ENCODE data around the gene SPTLC3. TPM values are rescaled to one million over a fixed set of nuclear protein-coding genes. Genes with fewer than 3 reads are reported as not detected.

SPTLC3 gene
- total RNA-seq, 1 donor from 2014 or later = 0.46 TPM

DNA sequence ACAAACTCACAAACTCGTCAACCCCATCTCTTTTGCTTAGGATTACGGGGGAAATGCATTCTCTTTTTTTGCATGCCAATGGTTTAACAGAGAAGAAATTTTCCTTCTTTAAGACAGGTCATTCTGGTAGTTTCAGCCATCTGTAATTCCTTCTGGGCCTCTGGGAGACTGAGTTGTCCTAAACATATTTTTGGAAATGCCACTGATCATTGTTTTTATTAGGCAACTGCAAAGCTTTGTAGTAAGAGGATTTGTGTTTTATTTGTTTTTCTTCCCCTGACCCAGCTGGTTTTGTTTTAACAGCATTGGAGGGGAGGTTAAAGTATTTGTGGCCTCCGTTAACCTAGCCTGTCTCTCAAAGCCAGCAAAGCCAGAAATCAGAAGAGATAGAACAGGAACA is 139.2 kb downstream of the SPTLC3 start:
- no peak for DNase-seq (ENCODE audit: low read depth)
- TF ChIP-seq, protein P1, sequence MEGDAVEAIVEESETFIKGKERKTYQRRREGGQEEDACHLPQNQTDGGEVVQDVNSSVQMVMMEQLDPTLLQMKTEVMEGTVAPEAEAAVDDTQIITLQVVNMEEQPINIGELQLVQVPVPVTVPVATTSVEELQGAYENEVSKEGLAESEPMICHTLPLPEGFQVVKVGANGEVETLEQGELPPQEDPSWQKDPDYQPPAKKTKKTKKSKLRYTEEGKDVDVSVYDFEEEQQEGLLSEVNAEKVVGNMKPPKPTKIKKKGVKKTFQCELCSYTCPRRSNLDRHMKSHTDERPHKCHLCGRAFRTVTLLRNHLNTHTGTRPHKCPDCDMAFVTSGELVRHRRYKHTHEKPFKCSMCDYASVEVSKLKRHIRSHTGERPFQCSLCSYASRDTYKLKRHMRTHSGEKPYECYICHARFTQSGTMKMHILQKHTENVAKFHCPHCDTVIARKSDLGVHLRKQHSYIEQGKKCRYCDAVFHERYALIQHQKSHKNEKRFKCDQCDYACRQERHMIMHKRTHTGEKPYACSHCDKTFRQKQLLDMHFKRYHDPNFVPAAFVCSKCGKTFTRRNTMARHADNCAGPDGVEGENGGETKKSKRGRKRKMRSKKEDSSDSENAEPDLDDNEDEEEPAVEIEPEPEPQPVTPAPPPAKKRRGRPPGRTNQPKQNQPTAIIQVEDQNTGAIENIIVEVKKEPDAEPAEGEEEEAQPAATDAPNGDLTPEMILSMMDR (conservative IDR thresholded peaks at IDR 0.05; ENCODE audit: low read depth, low read length) = no peak
- no peak overlapping the region for H3K4me3 ChIP-seq (ENCODE audit: low read depth, low read length)

- no peak overlapping the region for H3K4me3 ChIP-seq (ENCODE audit: low read depth, low read length)
- no peak for DNase-seq (ENCODE audit: low read depth)
- TF ChIP-seq, protein P1 (conservative IDR thresholded peaks at IDR 0.05; ENCODE audit: low read depth, low read length) = no peak
These were observed 139.6 kb downstream of the SPTLC3 start for GRCh38 chr20:13148402-13148801.

DNA sequence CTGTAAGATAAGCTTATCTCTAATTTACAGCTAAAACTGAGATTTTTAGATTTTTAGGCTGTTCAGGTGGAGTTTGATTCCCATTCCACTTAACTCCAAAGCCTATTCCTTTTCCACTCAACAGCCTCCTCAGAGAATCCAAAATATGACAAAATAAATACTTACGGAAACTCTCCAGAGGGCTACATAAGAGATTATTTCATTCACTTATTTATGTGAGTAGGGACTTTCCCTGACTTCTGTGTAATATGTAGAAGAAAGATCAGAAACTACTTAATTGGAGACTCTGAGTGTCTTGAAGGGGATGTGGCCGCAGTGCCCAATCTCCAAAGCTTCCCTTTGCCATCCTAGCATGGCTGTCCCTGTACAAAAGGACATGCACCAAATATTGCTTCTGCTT is 140.2 kb downstream of the SPTLC3 start:
- TF ChIP-seq, protein P1 (conservative IDR thresholded peaks at IDR 0.05; ENCODE audit: low read depth, low read length) = no peak
- no peak for DNase-seq (ENCODE audit: low read depth)
- H3K4me3 ChIP-seq (ENCODE audit: low read depth, low read length) = no peak overlapping the region

GRCh38 chr20:13149371-13150105 is 140.8 kb downstream of the SPTLC3 start:
- no peak overlapping the region for H3K4me3 ChIP-seq (ENCODE audit: low read depth, low read length)
- TF ChIP-seq, protein P1 (conservative IDR thresholded peaks at IDR 0.05; ENCODE audit: low read depth, low read length) = no peak
- no peak for DNase-seq (ENCODE audit: low read depth)

DNA sequence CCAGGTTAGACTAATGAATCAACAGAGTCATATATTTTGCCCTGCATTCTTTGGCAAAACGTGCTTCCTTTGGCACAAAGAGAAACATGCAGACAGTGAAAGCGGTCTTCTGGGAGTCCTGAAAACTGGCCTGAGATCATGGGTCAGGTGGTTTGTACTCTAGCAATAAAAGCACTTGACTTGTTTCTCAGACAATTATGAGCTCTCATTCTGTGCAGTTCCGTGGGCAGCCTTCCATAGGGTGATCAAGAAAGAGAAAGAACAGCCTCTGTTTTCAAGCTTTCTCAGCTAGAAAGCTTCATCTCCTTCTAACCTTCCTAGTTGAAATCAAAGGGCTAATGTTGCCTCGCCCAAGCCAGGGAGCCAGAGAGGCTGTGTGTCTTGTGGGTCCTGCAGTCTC is 149.6 kb downstream of the SPTLC3 start:
- DNase-seq (ENCODE audit: low read depth) = no peak
- no peak overlapping the region for H3K4me3 ChIP-seq (ENCODE audit: low read depth, low read length)
- TF ChIP-seq, protein P1 (conservative IDR thresholded peaks at IDR 0.05; ENCODE audit: low read depth, low read length) = no peak

GRCh38 chr20:13159889-13160288 is 151.1 kb downstream of the SPTLC3 start:
- TF ChIP-seq, protein P1 (conservative IDR thresholded peaks at IDR 0.05; ENCODE audit: low read depth, low read length) = no peak
- DNase-seq (ENCODE audit: low read depth) = no peak
- H3K4me3 ChIP-seq (ENCODE audit: low read depth, low read length) = no peak overlapping the region

DNA sequence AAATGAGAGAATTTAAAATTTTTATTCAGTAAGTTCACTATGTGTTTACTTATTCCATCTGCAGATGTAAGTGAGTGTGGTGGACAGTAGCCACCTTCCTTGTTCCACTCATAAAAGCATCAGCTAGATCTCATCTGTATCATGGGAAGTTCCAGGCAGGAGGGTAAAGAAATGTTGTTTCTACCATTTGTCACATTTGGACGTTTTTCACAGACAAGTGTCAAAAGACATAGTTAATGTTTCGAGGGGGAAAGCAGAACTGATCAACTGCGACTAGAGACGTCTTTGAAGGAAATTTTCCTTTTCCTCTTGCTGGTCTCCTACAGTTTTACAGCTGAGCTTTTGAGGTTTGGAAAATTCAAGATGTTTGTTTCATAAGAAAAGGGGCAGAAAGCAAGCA is 156.4 kb downstream of the SPTLC3 start:
- TF ChIP-seq, protein P1 (conservative IDR thresholded peaks at IDR 0.05; ENCODE audit: low read depth, low read length) = no peak

More for the DNA sequence above, 156.4 kb downstream of the SPTLC3 start:
- H3K4me3 ChIP-seq (ENCODE audit: low read depth, low read length) = no peak overlapping the region
- no peak for DNase-seq (ENCODE audit: low read depth)

Measured in epithelial cell of proximal tubule (primary cell).